ENCODE data around the gene ANKMY1. TPM values are rescaled to one million over a fixed set of nuclear protein-coding genes. Genes with fewer than 3 reads are reported as not detected.

Gene ANKMY1
- total and polyA plus RNA-seq, 8 donors, result 6.9 to 20.1 (median 10.7) TPM

DNA sequence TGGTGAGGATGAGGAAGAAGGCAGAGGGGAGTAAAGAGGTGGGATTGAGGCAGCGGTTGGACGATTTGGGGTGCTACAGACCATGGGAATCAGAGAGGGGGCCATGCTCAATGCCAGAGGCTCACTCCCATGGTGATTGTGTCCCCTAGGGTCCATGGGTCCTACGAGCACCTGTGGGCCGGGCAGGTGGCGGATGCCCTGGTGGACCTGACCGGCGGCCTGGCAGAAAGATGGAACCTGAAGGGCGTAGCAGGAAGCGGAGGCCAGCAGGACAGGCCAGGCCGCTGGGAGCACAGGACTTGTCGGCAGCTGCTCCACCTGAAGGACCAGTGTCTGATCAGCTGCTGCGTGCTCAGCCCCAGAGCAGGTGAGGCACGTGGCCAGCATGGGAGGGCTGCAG, 34.0 kb upstream of the ANKMY1 start:
- ATAC-seq (no peak), FAIRE-seq (no peak), DNase-seq (peak in 2 of 6 donors; percentile 47 to 56)
- Histone ChIP-seq H3K4me1 (peaks cover 0 to 12% (median 9%) of the 10 kb centered on the region in 3 donors), H3K4me3 (no peak overlapping the region), H3K9me3 (no peaks in the 10 kb centered on the region), H3K36me3 (peaks cover 0 to 21% (median 0%) of the 10 kb centered on the region in 3 donors), H3K27me3 (no peaks in the 10 kb centered on the region), H3K27ac (no peak overlapping the region)
- WGBS, 2 donors, result 92 to 93% methylated on average over 13 of the region's 13 CpGs
- intact Hi-C loops (cut with DNase I), result no loop called here
- TF ChIP-seq, protein P1, sequence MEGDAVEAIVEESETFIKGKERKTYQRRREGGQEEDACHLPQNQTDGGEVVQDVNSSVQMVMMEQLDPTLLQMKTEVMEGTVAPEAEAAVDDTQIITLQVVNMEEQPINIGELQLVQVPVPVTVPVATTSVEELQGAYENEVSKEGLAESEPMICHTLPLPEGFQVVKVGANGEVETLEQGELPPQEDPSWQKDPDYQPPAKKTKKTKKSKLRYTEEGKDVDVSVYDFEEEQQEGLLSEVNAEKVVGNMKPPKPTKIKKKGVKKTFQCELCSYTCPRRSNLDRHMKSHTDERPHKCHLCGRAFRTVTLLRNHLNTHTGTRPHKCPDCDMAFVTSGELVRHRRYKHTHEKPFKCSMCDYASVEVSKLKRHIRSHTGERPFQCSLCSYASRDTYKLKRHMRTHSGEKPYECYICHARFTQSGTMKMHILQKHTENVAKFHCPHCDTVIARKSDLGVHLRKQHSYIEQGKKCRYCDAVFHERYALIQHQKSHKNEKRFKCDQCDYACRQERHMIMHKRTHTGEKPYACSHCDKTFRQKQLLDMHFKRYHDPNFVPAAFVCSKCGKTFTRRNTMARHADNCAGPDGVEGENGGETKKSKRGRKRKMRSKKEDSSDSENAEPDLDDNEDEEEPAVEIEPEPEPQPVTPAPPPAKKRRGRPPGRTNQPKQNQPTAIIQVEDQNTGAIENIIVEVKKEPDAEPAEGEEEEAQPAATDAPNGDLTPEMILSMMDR (IDR thresholded peaks at IDR 0.05), result no peak

GRCh38 chr2:240591226-240591625, 33.4 kb upstream of the ANKMY1 start:
- H3K27ac ChIP-seq, result no peak overlapping the region
- TF ChIP-seq, protein P1 (IDR thresholded peaks at IDR 0.05), result no peak
- intact Hi-C loops (cut with DNase I), result no loop called here
- no peaks in the 10 kb centered on the region for H3K9me3 ChIP-seq
- DNase-seq (peak in 1 of 6 donors; percentile 17), FAIRE-seq (no peak), ATAC-seq (no peak)
- H3K36me3 ChIP-seq, result peaks cover 0 to 21% (median 0%) of the 10 kb centered on the region in 3 donors
- no peak overlapping the region for H3K4me3 ChIP-seq
- no peaks in the 10 kb centered on the region for H3K27me3 ChIP-seq
- 84 to 86% methylated on average over 6 of the region's 6 CpGs for WGBS, 2 donors
- peaks cover 0 to 12% (median 9%) of the 10 kb centered on the region in 3 donors for H3K4me1 ChIP-seq

DNA sequence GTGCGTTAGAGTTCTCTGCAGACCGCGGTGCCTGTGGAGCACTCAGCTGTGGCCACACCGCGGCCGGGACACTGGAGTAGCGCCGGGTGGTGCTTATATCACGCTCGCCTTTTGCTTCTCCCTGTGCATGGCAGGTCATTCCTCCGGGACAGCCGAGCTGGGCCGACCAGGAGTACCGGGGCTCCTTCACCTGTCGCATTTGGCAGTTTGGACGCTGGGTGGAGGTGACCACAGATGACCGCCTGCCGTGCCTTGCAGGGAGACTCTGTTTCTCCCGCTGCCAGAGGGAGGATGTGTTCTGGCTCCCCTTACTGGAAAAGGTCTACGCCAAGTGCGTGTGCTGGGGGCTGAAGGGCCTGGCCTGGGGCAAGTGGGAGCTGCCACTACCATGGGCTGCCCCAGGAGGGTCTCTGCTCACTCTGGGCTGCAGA, 32.9 kb upstream of the ANKMY1 start:
- peaks cover 0 to 12% (median 9%) of the 10 kb centered on the region in 3 donors for H3K4me1 ChIP-seq
- TF ChIP-seq, protein P1 (IDR thresholded peaks at IDR 0.05), result no peak
- no peaks in the 10 kb centered on the region for H3K9me3 ChIP-seq
- no peak overlapping the region for H3K4me3 ChIP-seq
- ATAC-seq (no peak), DNase-seq (peak in 2 of 6 donors; percentile 21 to 49), FAIRE-seq (no peak)
- WGBS, 2 donors, result 93 to 94% methylated on average over 21 of the region's 21 CpGs
- H3K27me3 ChIP-seq, result no peaks in the 10 kb centered on the region
- H3K27ac ChIP-seq, result no peak overlapping the region
- intact Hi-C loops (cut with DNase I), result no loop called here
- peaks cover 0 to 21% (median 0%) of the 10 kb centered on the region in 3 donors for H3K36me3 ChIP-seq

DNA sequence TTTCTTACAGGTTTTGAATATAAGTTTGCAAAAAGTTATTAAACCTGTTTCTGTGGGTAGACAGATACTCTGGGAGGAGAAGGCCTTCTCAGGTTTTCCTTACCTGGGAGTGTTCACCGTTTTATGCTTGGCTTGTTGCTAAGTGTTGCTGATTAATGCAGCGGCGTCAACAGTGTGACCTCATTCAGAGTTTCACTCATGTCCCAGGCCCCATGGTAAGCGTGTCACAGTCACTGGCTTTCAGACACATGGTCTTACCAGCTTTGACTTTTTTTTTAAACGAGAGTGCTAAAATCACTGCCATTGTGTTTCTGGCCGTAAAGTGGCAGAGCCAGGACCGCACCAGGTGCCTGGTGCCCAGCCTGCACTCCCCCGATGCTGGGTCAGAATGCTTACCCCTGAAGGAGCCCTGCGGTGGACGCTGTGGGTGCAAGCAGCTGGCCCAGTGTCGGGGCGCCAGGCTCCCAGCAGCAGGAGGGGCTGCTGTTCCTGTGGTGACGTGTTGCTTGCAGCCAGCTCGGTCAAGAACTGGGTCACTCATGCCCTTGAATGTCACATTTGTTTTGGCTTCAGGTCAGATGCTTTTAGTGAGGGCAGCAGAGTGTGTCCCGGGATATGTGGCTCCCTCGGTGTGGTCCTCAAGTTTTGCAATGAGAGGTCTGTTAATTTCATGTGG, 32.2 kb upstream of the ANKMY1 start:
- WGBS, 2 donors, result 77 to 82% methylated on average over 16 of the region's 16 CpGs
- DNase-seq (peak in 1 of 6 donors; percentile 35), FAIRE-seq (no peak), ATAC-seq (no peak)
- Histone ChIP-seq H3K27me3 (no peaks in the 10 kb centered on the region), H3K36me3 (peaks cover 0 to 21% (median 0%) of the 10 kb centered on the region in 3 donors), H3K27ac (no peak overlapping the region), H3K4me1 (peaks cover 4 to 18% (median 13%) of the 10 kb centered on the region in 3 donors), H3K9me3 (no peaks in the 10 kb centered on the region), H3K4me3 (no peak overlapping the region)
- TF ChIP-seq, protein P1 (IDR thresholded peaks at IDR 0.05), result no peak
- intact Hi-C loops (cut with DNase I), result no loop called here

DNA sequence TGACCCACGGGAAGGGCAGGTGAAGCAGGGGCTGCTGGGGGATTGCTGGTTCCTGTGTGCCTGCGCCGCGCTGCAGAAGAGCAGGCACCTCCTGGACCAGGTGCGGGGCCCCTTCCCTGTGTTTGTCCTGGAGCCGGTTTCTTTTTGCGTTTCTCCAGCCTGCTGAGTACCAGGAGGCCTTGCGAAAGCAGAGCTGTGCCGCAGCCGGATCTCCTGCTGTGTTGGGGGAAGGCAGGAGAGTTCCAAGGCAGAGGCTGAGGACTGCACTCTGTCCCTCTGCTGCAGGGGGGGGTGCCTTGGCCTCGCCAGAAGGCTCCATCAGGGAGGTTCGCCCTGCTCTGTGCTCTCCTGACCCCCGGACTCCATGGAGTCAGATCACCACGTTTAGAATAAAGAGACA, 31.6 kb upstream of the ANKMY1 start:
- intact Hi-C loops (cut with DNase I), result no loop called here
- TF ChIP-seq, protein P1 (IDR thresholded peaks at IDR 0.05), result no peak
- DNase-seq (peak in 1 of 6 donors; percentile 31), ATAC-seq (no peak), FAIRE-seq (no peak)
- H3K9me3 ChIP-seq, result no peaks in the 10 kb centered on the region
- 81 to 85% methylated on average over 14 of the region's 14 CpGs for WGBS, 2 donors
- H3K27me3 ChIP-seq, result no peaks in the 10 kb centered on the region
- no peak overlapping the region for H3K27ac ChIP-seq
- H3K4me1 ChIP-seq, result peaks cover 10 to 23% (median 13%) of the 10 kb centered on the region in 3 donors
- H3K4me3 ChIP-seq, result no peak overlapping the region
- H3K36me3 ChIP-seq, result peaks cover 0 to 21% (median 0%) of the 10 kb centered on the region in 3 donors

All from pancreas (tissue), 10 donors.